GM21367 (cell line): ENCODE measurements around the gene PLEKHG3.

Experiments
- ATAC-seq: cut with Tn5 transposase; IDR thresholded peaks from one replicate; pipeline ENCODE4 v1.9.1; 2021; ENCODE audit not compliant: unreplicated experiment

The PLEKHG3 gene

GRCh38 chr14:64743061-64743460 is 38.8 kb downstream of the PLEKHG3 start:
- no peak for ATAC-seq

GRCh38 chr14:64745511-64746091 is 41.4 kb downstream of the PLEKHG3 start:
- ATAC-seq = no peak

DNA sequence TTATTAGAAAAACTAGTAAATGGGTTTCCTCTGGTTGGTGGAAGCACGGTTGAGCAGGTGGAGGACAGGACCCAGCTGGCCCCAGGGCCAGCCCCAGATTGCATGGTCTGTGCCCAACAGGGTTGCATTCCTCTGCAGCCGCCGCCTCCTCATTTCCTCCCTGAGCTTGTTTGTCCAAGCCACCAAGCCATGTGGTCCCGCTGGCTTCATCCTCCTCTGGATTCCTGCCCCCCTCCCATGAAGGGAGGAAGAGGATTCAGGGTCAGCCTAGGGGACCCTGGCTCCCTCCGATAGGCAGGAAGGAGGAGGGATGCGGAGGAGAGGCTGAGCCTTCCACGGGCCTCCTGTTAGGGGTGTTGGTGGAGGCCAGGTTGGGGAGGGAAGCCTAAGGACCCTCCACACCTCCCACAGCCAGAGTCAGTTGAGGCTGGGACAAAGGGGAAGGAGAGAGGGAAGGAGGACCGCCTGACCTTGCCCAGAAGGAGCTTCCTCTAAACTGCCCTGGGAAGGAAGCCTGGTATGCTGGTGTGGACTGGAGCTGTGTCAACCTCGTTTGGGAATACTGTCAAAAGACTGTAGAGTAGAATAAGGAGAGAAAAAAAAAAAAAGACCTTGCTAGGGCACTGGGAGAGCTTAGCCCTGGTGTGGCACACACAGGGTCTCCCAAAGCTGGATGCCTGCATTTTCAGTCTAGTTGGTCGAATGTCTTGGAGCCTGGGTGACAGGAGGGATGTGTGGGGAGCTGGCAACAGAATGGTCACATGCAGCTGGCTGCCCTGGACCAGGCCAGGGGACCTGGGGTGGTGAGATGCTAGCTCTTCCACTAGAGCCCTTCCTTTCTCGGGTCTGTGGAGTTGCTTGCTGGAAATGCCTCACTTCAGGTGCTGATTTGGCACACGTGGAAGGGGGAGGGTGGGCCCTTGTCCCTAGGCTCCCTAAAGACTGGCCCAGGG is 42.4 kb downstream of the PLEKHG3 start:
- no peak for ATAC-seq

GRCh38 chr14:64747327-64747726 is 43.1 kb downstream of the PLEKHG3 start:
- ATAC-seq = no peak

- ATAC-seq = no peak
Observed at GRCh38 chr14:64748521-64748920, 44.3 kb downstream of the PLEKHG3 start.

DNA sequence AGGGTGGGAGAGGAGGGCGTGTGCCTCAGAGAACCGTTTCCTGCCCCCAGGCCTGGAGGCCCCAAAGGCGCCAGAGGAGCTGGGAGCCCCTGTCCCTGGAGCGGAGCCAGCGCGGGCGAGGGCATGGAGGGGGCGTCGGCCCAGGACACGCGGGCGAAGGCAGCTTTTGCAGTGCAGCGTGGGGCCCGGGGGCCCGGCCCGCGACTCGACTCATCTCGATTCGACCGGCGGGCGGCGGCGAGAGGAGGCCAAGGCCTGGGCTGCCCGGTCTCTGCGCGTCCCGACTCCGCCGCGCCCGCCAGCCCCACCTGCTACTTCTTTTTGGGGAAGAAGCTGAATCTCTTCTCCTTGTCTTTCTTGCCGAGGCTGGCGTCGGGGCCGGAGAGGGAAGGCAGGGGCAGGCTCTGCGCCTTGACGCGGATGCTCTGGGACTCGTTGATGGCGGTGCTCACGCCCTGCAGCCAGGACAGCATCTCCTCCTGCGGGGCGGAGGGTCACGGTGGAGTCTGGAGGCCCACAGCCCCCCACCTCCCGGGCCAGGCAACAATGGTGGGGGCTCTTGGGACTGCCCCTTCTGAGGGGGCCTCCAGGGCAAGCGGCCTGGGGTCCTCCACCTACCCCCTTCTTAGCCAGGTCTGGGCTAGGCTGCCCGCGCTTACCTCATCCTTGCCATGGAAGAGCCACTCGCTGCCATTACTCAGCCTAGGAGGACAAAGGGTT is 44.9 kb downstream of the PLEKHG3 start:
- no peak for ATAC-seq

DNA sequence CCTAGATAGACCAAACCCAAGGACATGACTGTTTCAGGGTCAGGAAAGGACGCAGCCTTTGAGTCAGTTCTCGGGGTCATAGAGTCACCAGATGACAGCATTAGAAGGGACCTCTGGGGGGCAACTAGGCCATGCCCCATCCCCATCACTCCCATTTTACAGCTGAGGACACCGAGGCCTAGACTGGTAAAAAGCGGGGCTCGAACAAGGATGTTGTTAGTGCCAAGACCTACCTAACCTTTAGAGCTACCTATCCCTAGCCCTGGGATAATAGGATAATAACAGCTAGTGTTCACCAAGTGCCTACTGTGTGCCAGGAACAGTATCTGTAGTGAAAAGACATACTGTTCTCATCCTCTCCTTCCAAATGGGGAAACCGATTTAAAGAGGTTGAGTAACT is 48.7 kb downstream of the PLEKHG3 start:
- ATAC-seq = no peak

DNA sequence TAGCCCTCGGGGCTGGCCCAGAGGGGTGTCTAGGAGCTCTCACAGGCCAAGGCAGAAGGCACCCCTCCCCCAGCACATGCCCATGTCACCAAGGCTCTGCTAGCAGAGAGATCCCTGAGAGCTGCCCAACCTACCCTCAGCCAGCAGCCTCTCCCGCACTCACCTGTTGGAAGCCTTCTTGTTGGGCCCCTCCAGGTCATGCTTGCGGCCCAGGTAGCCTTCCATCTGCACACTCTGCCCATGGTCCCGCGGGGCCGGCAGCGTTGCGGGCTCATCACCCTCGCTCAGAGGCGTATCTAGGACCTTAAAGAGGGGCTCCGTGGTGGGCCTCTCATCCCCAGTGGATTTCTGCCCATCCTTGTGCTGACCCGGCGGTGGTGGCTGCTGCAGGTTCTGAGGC is 49.1 kb downstream of the PLEKHG3 start:
- no peak for ATAC-seq

DNA sequence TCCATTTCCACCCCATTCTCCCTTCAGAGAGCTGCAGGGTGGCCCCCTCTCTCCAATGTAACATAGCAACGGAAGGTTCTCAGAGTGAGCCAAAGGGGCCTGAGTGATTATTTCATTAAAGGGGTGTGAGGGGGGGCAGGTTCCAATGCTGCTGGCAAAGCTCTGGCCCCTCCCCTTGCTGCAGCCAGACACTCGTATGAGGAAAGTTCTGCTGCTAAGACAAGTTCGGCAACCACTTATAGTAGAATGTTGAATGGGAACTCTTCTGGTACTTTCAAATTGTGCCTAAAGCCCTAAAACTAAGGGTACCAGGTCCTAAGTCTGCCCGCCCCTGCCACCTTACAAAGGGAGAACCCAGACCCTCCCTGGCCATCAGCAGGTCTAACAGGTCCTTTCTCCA is 49.8 kb downstream of the PLEKHG3 start:
- ATAC-seq = no peak

DNA sequence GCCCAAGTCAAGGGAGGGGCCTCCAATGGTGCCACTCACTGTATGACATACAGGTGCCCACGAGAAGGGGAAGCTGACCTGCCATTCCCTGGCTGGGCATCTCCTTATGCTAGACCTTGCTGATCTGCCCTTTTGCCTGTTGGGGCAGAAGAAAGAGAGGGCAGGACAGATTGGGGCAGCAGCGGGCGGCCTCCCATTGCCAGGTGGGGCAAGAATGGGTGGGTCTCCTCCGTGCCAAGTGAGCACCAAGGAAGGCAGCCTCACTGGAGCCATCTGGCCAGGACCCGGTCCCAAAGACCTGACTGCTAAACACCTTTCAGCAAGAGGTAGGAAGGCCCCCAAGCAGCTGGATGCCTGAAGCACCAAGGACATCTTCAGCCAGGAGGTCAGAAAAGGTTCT is 50.5 kb downstream of the PLEKHG3 start:
- no peak for ATAC-seq

GRCh38 chr14:64755781-64756221 is 51.6 kb downstream of the PLEKHG3 start:
- ATAC-seq = no peak

DNA sequence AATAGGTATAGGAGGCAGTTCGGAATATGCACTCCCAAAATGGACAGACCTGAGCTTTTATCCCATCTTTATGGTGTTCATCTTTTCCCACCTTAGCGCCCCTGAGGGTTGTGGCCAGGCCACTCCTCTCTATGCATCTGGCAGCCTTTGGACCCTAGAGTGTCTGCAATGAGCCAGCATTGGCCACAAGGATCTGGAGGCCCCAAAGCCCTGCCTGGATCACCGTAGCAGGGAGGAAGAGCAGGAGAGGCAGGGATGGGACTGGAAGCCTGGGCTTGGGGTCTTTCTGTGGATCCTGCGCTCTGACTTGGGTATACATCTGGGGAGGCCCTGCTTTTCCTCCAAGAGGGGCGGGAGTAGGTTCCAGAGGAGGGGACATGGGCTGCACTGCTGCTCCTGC is 52.5 kb downstream of the PLEKHG3 start:
- ATAC-seq = no peak

DNA sequence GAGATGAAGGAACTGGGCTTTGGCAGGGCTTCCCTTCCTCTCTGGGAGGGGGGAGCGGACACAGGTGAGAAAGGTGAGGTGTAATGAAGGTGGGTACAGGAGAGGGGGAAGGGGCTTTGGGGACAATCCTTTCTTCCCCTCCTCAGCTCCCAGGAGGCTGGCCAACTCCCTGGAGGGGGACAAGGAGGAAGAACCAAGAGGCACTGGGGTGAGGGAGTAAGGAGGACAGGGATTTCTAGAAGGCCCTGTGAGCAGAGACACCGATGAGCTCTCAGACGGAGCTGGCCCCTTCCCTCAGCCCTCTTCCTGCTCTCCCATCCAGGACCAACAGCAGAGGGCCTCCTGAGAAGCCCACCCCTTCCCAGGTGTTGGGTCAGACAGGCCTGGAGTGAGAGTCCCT is 53.4 kb downstream of the PLEKHG3 start:
- ATAC-seq = no peak

GRCh38 chr14:64758025-64758521 is 53.8 kb downstream of the PLEKHG3 start:
- no peak for ATAC-seq

- no peak for ATAC-seq
Observed at GRCh38 chr14:64758691-64759554, 54.7 kb downstream of the PLEKHG3 start.

DNA sequence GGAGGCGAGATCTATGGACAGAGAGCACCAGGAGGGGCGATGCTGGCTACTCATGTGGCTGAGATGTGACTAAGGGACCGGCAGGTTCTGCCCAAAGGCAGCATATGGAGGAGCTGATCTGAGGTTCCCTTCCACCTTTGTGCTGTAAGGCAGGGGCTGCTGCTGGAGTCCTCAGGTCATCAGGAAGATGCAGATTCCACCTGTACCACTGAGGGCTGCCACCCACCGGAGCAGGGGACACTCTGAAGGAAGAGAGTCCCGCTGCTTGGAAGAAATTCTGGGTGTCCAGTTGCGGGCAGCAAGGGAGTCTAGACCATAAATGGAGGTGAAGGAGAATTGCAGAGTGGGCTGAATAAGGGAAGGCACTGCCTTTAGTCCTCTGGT is 55.3 kb downstream of the PLEKHG3 start:
- no peak for ATAC-seq

- no peak for ATAC-seq
Observed at GRCh38 chr14:64760146-64760755, 56.0 kb downstream of the PLEKHG3 start.

DNA sequence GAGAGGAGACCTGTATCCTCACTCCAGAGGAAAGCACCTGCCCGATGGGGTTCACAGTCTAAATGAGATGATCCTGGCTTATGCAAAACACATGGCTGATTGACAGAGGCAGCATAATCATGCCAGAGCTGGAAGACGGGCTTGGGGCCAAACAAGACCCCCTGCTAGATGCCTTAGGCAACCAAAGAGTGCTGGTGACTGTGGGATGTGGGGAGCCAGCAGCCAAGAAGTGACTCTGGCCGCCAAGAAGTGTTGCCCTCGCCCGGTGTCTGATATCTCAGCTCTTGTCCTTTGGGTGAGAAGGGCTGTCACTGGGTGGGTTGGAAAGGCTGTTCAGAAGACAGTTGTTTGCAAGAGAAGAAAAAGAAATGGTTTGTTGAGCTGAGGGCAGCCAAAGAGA is 56.7 kb downstream of the PLEKHG3 start:
- ATAC-seq = no peak

DNA sequence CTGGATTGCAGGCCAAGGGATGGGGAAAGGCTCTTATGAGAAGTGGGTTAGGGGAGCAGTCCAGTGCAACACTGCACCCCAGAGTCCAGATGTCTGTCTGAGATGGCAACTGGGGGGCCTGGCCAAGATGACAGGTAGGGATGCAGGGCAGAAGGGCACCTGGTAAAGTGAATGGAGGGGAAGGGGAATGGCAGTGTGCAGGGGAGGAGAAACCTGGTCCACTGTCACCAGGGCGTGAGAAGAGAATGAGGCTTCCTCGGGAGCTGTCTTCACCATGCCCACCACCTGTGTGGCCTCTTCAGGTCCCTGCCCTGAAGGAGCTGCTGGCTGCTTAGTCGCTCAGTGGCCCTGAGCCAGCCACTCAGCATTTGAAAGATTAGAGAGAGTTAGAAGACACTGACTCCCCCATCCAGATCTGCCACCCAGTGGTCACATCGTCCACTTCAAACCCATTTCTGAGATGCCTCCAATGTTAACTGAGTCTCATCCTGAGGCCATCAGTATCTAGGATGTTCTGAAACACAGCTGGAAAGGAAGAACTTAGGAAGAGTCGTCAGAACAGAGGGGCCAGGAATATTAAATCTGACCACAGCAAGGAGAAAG is 57.3 kb downstream of the PLEKHG3 start:
- ATAC-seq = no peak
